ENCODE measurements around the gene WNK4.

WNK4 gene

GRCh38 chr17:42774066-42774745 is 6.2 kb upstream of the WNK4 start:
- no peak for DNase-seq (ENCODE audit: extremely low read depth, low read depth)

DNA sequence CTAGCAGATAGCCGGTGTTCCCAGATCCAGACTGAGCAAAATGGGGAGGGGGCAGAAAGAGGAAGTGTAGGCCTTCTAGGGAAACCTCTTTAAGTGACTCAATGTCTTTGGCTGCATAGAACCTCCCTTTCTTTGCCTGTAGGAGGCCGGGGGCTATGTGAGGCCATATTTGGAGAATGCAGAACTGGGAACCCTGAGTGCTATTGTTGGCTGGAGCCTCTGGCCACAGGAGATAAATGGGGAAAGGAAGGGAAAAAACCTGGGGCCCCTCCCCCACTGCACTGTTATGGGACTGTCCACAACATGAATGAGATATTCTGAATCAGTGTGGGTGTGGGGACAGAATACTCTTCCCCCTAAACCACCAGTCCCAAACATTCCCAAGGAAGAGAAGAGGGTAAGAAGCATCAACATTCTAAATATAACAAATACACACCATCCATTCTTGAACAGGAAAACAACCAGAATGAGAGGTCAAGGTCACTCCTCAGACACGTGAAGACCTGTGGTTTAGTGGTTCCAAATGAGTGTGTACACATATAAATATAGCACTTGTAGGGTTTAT is 4.8 kb upstream of the WNK4 start:
- no peak for DNase-seq (ENCODE audit: extremely low read depth, low read depth)
- TF ChIP-seq CTCF (IDR thresholded peaks at IDR 0.05; ENCODE audit: low read depth, low read length) = no peak

More at GRCh38 chr17:42774066-42774745, 6.2 kb upstream of the WNK4 start:
- TF ChIP-seq CTCF (IDR thresholded peaks at IDR 0.05; ENCODE audit: low read depth, low read length) = no peak

DNA sequence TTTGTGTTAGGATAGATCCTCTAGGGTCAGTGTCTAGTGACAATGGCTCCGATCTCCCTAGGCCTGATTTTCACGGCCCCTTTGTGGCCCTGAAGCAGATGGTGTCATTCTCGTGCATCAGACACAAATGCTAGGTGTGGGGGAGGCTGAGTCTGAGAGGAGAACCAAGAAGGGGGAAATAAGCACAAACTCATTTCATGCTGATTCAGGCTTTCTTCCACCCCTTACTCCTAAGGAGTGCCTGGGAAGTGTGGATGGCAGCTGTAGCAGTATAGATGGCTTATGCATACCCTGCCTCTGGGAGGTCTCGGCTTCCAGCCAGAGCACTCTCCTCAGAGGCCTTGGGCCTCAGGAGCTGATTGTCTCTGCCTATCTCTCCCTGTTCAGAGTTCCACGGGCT is 1.8 kb upstream of the WNK4 start:
- no peak for DNase-seq (ENCODE audit: extremely low read depth, low read depth)
- no peak for TF ChIP-seq CTCF (IDR thresholded peaks at IDR 0.05; ENCODE audit: low read depth, low read length)

- DNase-seq (ENCODE audit: extremely low read depth, low read depth) = no peak
- no peak for TF ChIP-seq CTCF (IDR thresholded peaks at IDR 0.05; ENCODE audit: low read depth, low read length)
Measured at GRCh38 chr17:42779304-42779935, 990 bp upstream of the WNK4 start.

DNA sequence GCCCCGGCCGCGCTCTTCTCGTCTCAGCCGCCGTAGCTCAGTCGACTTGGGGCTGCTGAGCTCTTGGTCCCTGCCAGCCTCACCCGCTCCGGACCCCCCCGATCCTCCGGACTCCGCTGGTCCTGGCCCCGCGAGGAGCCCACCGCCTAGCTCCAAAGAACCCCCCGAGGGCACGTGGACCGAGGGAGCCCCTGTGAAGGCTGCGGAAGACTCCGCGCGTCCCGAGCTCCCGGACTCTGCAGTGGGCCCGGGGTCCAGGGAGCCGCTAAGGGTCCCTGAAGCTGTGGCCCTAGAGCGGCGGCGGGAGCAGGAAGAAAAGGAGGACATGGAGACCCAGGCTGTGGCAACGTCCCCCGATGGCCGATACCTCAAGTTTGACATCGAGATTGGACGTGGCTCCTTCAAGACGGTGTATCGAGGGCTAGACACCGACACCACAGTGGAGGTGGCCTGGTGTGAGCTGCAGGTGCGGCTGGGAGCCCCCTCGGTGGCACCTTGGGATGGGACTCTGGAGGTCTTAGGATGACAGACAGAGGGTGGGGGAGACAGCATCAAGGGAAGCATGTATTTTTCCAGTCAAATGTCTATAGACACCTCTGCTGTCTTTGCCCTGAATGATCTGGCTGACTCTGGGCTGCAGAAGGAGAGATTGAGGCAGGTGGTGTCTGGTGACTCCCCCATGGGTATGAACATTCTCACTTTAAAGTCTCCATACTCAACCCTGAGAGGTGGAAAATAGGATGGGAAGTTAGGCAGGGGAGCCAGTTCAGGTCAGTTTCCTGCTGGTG is 635 bp downstream of the WNK4 start:
- no peak for TF ChIP-seq CTCF (IDR thresholded peaks at IDR 0.05; ENCODE audit: low read depth, low read length)
- no peak for DNase-seq (ENCODE audit: extremely low read depth, low read depth)

DNA sequence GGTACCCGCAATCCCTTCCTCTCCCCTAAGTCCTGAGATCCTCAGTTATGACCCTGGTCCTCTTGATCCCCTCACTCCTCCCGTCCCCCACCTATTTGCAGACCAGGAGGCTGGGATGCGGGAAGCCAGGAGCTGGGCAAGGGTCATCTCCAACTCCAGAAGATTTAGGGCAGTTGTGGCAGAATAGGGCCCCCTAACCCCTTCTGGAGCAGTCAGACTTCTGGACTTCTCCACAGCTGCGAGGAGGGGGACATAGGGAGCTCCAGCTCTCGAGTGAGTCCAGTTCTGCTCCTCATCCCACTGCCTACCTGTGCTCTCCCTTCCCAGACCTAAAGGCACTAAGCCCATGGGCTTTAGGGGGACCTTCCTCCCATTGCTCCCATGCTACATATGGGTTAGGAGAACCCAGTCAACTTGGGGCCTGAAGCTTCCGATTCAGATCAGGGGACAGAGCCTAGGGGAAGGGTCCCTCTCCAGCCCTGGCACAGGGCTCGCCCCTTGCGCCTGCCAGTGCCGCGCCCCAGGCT is 1.3 kb downstream of the WNK4 start:
- no peak for TF ChIP-seq CTCF (IDR thresholded peaks at IDR 0.05; ENCODE audit: low read depth, low read length)
- DNase-seq (ENCODE audit: extremely low read depth, low read depth) = no peak

Measured in AG09319 (cell line).